Stomach (tissue), 9 donors: Measurements from ENCODE around the gene WWOX. TPM values are rescaled to one million over a fixed set of nuclear protein-coding genes. Genes with fewer than 3 reads are reported as not detected.

Experiments
- DNase-seq, 2 donors: peaks; one replicate each; pipeline versions ENCODE4 v3.0.0 to v3.0.0-alpha.2; 2013 to 2019
- H3K27ac ChIP-seq, 5 donors: fragments of 200-600 bp in 4 of 5; sonication (generic) in 4 of 5; one replicate each; pipeline ENCODE4 v1.5.1; 2013 to 2019; ENCODE audit warnings: mild to moderate bottlenecking in 1 of 5, moderate library complexity in 1 of 5
- H3K27me3 ChIP-seq, 3 donors: fragments of 200-600 bp; sonication (generic); one replicate each; pipeline ENCODE4 v1.5.1; 2017 to 2019; ENCODE audit warnings: mixed run types in 1 of 3
- H3K36me3 ChIP-seq, 4 donors: fragments of 200-600 bp; sonication (generic); 1 replicate in 3 of 4; 2 replicates in 1 of 4; pipeline ENCODE4 v1.5.1; 2016 to 2019
- H3K4me1 ChIP-seq, 4 donors: fragments of 200-600 bp; sonication (generic); one replicate each; pipeline ENCODE4 v1.5.1; 2016 to 2019
- H3K4me3 ChIP-seq, 4 donors: fragments of 200-600 bp; sonication (generic) in 3 of 4; one replicate each; pipeline ENCODE4 v1.5.1; 2016 to 2019; ENCODE audit warnings: mild to moderate bottlenecking in 1 of 4
- H3K9me3 ChIP-seq, 4 donors: fragments of 200-600 bp; sonication (generic); one replicate each; pipeline ENCODE4 v1.5.1; 2016 to 2019
- CTCF ChIP-seq, 7 experiments: fragments of 450-650 bp in 4 of 7; fragments of 200-600 bp in 3 of 7; sonication (generic) in 3 of 7; IDR thresholded peaks; one replicate each; pipeline ENCODE4 v1.5.1; 2016 to 2019; ENCODE audit warnings: antibody characterized with exemption in 7 of 7, control low read depth in 2 of 7, mild to moderate bottlenecking in 1 of 7
- EP300 ChIP-seq: sonication (generic); formaldehyde crosslinking; IDR thresholded peaks from one replicate; pipeline ENCODE4 v1.6.1; 2017; ENCODE audit warnings: antibody characterized with exemption
- POLR2A ChIP-seq, 4 donors: fragments of 450-650 bp; IDR thresholded peaks; one replicate each; pipeline ENCODE4 v1.6.1; 2016; ENCODE audit warnings: antibody characterized with exemption in 4 of 4, control low read depth in 2 of 4, mild to moderate bottlenecking in 1 of 4, moderate library complexity in 1 of 4
- POLR2AphosphoS5 ChIP-seq, 3 donors: sonication (generic); formaldehyde crosslinking; IDR thresholded peaks; one replicate each; pipeline ENCODE4 v1.6.1; 2016; ENCODE audit warnings: antibody characterized with exemption in 3 of 3
- WGBS, 5 donors: extraction: QIAGEN DNeasy Blood & Tissue Kit in 3 of 5; methylation state at CpG; one replicate each; pipeline versions ENCODE4 v1.1.5 to v1.1.7; 2013 to 2018; 5-methylcytosine and 5-hydroxymethylcytosine counted together
- intact Hi-C: fragments of 100-400 bp; cut with DNase I; formaldehyde crosslinking; loops from one replicate; pipeline ENCODE4 v1.15.1; 2023; ENCODE audit warnings: low total_unique reads
- polyA plus RNA-seq, 3 donors: library from polyadenylated mRNA; stranded (reverse); fragments of 200-250 nt; gene quantifications; one replicate each; pipeline ENCODE4 v1.2.3, GENCODE V29; 2013
- total RNA-seq, 5 donors: library from RNA; depleted of rRNA; stranded (reverse); fragments of >200 nt; gene quantifications; one replicate each; pipeline versions ENCODE4 v1.1.0 to v1.2.3, GENCODE V29; 2014 to 2016
- donor health status: healthy with polysubstance abuse.
- donor health status: Bipolar disorder and iron deficiency.
- donor health status: healthy.

WWOX gene
- total and polyA plus RNA-seq, 8 donors: 7.7 to 129 (median 48.7) TPM

- no peaks in the 10 kb centered on the region for H3K36me3 ChIP-seq
- H3K27ac ChIP-seq: no peak overlapping the region
- H3K4me1 ChIP-seq: peaks cover 3 to 8% (median 5%) of the 10 kb centered on the region in 4 donors
- intact Hi-C loops: no loop called here
- DNase-seq: no peak
- WGBS, 5 donors: 68 to 75% (median 74%) methylated on average over 5 of the region's 5 CpGs
- TF ChIP-seq EP300: no peak
- no peak for TF ChIP-seq CTCF (IDR thresholded peaks at IDR 0.05)
- no peak for TF ChIP-seq POLR2AphosphoS5 (IDR thresholded peaks at IDR 0.05)
- TF ChIP-seq POLR2A (IDR thresholded peaks at IDR 0.05): no peak
- H3K9me3 ChIP-seq: no peaks in the 10 kb centered on the region
- no peaks in the 10 kb centered on the region for H3K27me3 ChIP-seq
- no peak overlapping the region for H3K4me3 ChIP-seq
These were observed 738.8 kb downstream of the WWOX start for GRCh38 chr16:78838276-78838675.

GRCh38 chr16:78842950-78843349 lies 743.5 kb downstream of the WWOX start:
- intact Hi-C loops: no loop called here
- Histone ChIP-seq H3K27ac (no peak overlapping the region), H3K9me3 (no peaks in the 10 kb centered on the region), H3K27me3 (no peaks in the 10 kb centered on the region), H3K4me1 (peaks cover 0 to 23% (median 15%) of the 10 kb centered on the region in 4 donors), H3K4me3 (no peak overlapping the region), H3K36me3 (no peaks in the 10 kb centered on the region)
- no peak for TF ChIP-seq CTCF (IDR thresholded peaks at IDR 0.05)
- no peak for TF ChIP-seq EP300
- no peak for TF ChIP-seq POLR2A (IDR thresholded peaks at IDR 0.05)
- no peak for TF ChIP-seq POLR2AphosphoS5 (IDR thresholded peaks at IDR 0.05)
- 38 to 58% (median 44%) methylated on average over 4 of the region's 4 CpGs for WGBS, 5 donors
- DNase-seq: no peak

GRCh38 chr16:78843978-78844377 lies 744.5 kb downstream of the WWOX start:
- Histone ChIP-seq H3K36me3 (no peaks in the 10 kb centered on the region), H3K4me3 (no peak overlapping the region), H3K4me1 (peaks cover 0 to 23% (median 15%) of the 10 kb centered on the region in 4 donors), H3K27ac (no peak overlapping the region), H3K27me3 (no peaks in the 10 kb centered on the region), H3K9me3 (no peaks in the 10 kb centered on the region)
- WGBS, 5 donors: 61 to 82% (median 66%) methylated on average over 5 of the region's 5 CpGs
- TF ChIP-seq CTCF (IDR thresholded peaks at IDR 0.05): no peak
- no peak for TF ChIP-seq EP300
- no peak for TF ChIP-seq POLR2AphosphoS5 (IDR thresholded peaks at IDR 0.05)
- TF ChIP-seq POLR2A (IDR thresholded peaks at IDR 0.05): no peak
- intact Hi-C loops: no loop called here
- DNase-seq: no peak

- Histone ChIP-seq H3K27ac (no peak overlapping the region), H3K27me3 (no peaks in the 10 kb centered on the region), H3K4me3 (no peak overlapping the region), H3K36me3 (no peaks in the 10 kb centered on the region), H3K9me3 (no peaks in the 10 kb centered on the region), H3K4me1 (peaks cover 0 to 23% (median 15%) of the 10 kb centered on the region in 4 donors)
- DNase-seq: no peak
- no peak for TF ChIP-seq EP300
- no peak for TF ChIP-seq POLR2A (IDR thresholded peaks at IDR 0.05)
- no peak for TF ChIP-seq CTCF (IDR thresholded peaks at IDR 0.05)
- TF ChIP-seq POLR2AphosphoS5 (IDR thresholded peaks at IDR 0.05): no peak
- intact Hi-C loops: no loop called here
- 66 to 77% (median 73%) methylated on average over 7 of the region's 7 CpGs for WGBS, 5 donors
These were observed 745.2 kb downstream of the WWOX start for GRCh38 chr16:78844682-78845081.
